IPS-18c (cell line): ENCODE results near the gene NLGN1.
"Not testable (repeated sequence)": the region's sequence is repeated elsewhere in the genome, so short reads cannot be mapped to it uniquely, and the experiment has no call there.

Experiments
- H3K4me3 ChIP-seq: 2 replicates; pipeline ENCODE4 v1.7.0; 2013; ENCODE audit warnings: low read depth, mild to moderate bottlenecking, low read length, moderate library complexity; ENCODE audit not compliant: insufficient read depth
- H3K9me3 ChIP-seq: one replicate; pipeline ENCODE4 v1.6.1; 2013; ENCODE audit warnings: mild to moderate bottlenecking, low read length, moderate library complexity; ENCODE audit not compliant: control insufficient read depth, insufficient read depth

Gene NLGN1

GRCh38 chr3:173410849-173411248, 13.3 kb downstream of the NLGN1 start:
- H3K4me3 ChIP-seq, result no peak overlapping the region
- no peaks in the 10 kb centered on the region for H3K9me3 ChIP-seq

DNA sequence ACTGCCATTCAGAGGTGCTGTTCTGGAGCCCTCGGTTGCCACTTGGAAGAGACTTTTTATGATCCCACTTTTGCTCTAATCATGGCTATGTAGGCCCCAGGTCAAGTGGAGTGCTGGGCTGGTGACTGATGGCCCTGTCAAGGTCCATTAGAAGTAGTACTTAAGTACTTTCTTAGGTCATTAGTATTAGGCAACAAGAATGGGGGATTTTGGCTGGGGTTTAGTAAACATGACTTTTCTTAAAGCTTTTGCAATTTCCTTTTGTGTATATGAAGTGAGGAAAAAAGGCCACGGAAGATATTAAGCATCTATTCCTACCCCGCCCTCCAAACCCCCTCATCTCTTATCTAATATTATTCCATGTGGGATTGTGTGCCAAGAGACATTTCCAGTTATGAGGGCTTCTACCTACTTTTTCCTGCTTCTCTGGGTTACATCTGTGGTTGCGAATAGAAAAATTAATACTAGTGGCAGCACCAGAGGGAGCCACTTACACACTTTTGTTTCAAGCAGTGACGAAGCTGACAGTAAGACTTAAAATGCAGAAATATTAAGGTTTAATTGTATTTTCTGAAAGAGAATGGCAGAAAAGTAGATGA, 13.9 kb downstream of the NLGN1 start:
- Histone ChIP-seq H3K9me3 (no peaks in the 10 kb centered on the region), H3K4me3 (no peak overlapping the region)

DNA sequence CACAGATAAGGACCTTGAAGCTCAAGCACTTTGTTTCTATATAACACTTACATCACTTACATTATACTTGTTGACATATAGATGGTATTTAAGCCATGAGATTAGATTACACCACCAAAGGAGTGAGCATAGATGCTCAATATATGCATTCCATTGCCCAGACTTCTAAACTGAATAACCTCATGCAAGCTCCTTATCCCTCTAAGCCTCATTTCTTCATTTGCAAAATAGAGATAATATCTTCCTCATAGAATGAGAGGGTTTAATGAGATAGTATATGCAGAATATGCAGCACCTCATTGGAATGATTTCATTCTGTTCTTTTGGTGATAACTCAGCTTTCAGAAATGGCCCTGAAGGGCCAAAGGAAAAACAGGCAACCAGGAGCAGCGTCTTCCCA, 18.5 kb downstream of the NLGN1 start:
- Histone ChIP-seq H3K4me3 (no peak overlapping the region), H3K9me3 (no peaks in the 10 kb centered on the region)

GRCh38 chr3:173429076-173429475, 31.5 kb downstream of the NLGN1 start:
- Histone ChIP-seq H3K4me3 (no peak overlapping the region), H3K9me3 (no peaks in the 10 kb centered on the region)

DNA sequence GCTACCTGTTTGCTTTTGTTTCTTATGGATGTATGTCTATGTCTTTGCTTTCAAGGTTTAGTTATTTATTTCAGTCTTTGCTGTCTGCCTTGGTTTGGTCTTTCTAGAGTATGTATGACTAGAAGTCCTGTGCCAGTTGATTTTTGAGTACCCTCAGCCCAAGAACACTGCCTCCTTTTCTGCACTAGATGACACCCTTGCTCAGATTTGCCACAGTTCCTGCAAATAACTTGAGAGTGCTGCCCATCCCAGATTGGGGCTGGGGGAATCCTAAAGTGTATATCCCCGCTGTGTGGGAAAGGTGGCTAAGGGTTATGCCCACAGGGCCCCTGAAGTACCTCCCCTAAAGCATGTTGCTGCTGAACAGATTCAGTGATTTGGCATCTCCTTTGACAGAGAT, 32.0 kb downstream of the NLGN1 start:
- H3K4me3 ChIP-seq, result no peak overlapping the region
- no peaks in the 10 kb centered on the region for H3K9me3 ChIP-seq

- Histone ChIP-seq H3K9me3 (no peaks in the 10 kb centered on the region), H3K4me3 (no peak overlapping the region)
Observed at GRCh38 chr3:173430576-173430975, 33.0 kb downstream of the NLGN1 start.

DNA sequence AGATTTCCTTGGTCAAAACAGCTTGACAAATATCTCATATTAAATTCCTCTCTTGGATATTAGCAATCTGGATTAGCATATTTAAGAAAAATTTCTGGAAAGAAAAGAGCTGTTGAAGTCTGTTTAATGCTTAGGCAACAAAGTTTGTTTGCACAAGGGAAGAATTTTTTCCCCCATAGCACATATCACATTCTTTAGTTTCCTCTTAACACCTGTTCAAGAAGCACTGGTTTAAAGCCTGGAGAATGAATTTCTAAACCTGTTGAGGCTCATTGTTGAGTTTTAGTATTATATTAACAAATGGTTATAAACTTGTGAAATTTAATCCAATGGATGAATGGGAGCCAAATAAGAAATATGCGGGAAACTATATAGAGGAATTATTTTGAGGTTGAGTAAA, 41.5 kb downstream of the NLGN1 start:
- H3K4me3 ChIP-seq, result no peak overlapping the region
- no peaks in the 10 kb centered on the region for H3K9me3 ChIP-seq

GRCh38 chr3:173440514-173440913, 43.0 kb downstream of the NLGN1 start:
- no peaks in the 10 kb centered on the region for H3K9me3 ChIP-seq
- H3K4me3 ChIP-seq, result no peak overlapping the region

- not testable (repeated sequence) for H3K4me3 ChIP-seq, H3K9me3 ChIP-seq
Observed at GRCh38 chr3:173451561-173451960, 54.0 kb downstream of the NLGN1 start.

DNA sequence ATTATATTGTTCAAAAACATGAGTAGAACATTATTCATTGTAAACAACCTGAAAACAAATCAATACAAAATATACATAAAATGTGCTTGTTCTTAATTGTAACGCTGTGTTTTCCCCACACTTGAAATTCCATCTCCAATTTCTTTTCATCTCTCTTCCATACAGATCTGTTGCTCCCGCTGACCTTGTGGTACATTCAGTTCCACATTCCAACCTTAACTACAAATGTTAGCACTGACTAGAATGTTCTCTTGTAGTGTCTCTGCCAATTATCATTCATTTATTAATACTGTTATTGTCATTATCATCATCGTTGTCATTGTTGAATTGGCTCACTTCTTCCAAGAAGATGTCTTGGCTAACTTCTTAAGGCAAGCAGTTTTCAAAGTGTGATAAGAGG, 65.7 kb downstream of the NLGN1 start:
- H3K9me3 ChIP-seq, result no peaks in the 10 kb centered on the region
- no peak overlapping the region for H3K4me3 ChIP-seq

- H3K9me3 ChIP-seq, result no peaks in the 10 kb centered on the region
- H3K4me3 ChIP-seq, result no peak overlapping the region
Observed at GRCh38 chr3:173465112-173465511, 67.6 kb downstream of the NLGN1 start.

- H3K9me3 ChIP-seq, result no peaks in the 10 kb centered on the region
- no peak overlapping the region for H3K4me3 ChIP-seq
Observed at GRCh38 chr3:173465898-173466678, 68.5 kb downstream of the NLGN1 start.

- Histone ChIP-seq H3K4me3 (no peak overlapping the region), H3K9me3 (no peaks in the 10 kb centered on the region)
Observed at GRCh38 chr3:173467501-173467900, 70.0 kb downstream of the NLGN1 start.

DNA sequence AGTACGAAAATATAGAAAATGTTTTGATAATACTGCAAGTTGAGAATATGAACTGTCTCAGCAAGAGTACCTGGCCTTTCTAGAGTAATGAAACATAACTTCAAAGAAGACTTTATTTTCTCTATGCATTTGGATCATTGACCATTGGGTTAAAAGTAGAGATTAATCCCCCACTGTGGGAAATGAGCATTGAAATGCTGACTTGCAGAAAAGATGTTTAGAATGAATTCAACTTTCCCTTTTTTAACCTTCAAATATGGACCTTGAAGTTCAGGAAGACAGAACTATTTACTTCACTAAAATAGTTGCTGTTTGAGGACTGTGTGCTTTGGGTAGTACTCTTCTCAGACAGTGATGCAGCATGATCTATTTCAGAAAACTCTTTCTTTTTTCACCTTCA, 75.7 kb downstream of the NLGN1 start:
- Histone ChIP-seq H3K9me3 (no peaks in the 10 kb centered on the region), H3K4me3 (no peak overlapping the region)

GRCh38 chr3:173479301-173479700, 81.8 kb downstream of the NLGN1 start:
- no peak overlapping the region for H3K4me3 ChIP-seq

DNA sequence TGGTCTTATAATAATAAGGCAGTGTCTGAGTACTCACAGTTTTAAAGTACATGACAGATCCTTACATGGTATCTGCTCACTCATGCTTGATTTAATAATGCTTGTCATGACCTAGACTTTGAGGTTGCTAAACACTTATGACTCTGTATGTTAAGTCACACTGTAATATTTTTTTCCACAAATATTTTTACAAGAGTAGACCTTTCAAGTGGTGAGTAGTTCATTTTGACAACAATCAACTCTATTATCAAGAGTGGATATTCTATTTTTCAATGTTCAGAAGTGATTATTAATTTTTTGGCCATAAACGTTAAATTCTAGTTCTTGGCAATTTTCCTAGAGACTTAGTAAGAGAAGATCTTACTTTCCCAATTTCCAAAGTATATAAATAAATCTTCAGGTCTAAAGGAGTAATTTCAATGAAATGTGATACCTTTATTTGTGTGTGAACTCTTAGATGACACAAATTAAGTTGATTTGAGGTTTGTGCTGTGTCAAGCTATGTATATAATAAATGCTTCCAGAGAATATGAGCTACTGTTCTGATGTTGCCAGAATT, 104.5 kb downstream of the NLGN1 start:
- Histone ChIP-seq H3K4me3 (no peak overlapping the region), H3K9me3 (no peaks in the 10 kb centered on the region)

More at GRCh38 chr3:173479301-173479700, 81.8 kb downstream of the NLGN1 start:
- no peaks in the 10 kb centered on the region for H3K9me3 ChIP-seq

DNA sequence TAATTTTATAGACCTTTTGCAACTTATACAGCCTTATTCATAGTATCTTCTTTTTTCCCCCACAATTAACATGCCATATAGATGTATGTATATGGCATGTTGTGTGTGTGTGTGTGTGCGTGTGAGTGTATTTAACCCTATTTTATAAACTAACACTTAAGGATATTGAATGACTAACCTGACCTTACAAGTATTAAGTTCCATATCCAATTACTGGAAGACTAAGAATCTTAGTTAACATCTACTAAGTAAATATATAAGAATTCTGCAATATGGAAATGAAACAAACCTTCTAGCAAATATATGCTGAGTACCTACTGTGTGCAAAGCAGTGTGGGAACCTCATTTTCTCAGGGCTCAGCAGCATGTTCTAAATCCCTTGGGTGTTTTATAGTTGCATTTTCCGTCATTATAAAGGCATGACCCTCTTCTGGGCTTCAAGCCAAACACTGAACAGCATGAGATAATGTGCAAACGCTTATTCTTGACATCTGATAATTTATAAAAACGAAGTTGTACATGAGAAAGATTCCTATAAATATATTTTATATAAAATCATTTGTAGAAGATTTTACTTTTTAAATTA, 105.5 kb downstream of the NLGN1 start:
- no peak overlapping the region for H3K4me3 ChIP-seq
- H3K9me3 ChIP-seq, result no peaks in the 10 kb centered on the region

DNA sequence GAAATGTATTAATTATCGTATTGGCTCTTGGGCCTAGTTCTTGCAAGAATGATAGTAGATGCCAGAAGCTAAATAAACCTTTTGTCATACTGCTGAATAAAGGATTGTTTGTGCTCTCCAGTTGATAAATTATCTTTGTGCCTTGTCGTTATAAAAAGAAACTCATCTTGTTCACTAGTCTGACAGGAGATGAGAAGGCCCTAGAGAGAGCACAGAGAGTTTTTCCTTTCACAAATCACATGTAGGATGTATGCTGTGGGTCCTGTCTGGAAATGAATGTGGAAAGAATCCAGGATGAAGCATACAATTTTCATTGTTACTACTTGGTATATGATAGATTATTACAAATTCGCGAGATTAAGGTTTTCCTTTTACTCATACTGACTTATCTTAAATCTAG, 113.0 kb downstream of the NLGN1 start:
- Histone ChIP-seq H3K4me3 (no peak overlapping the region), H3K9me3 (no peaks in the 10 kb centered on the region)
